Medulla oblongata (tissue), 1 donor: ENCODE results near the gene FAM217A.
"Not testable (repeated sequence)": the region's sequence is repeated elsewhere in the genome, so short reads cannot be mapped to it uniquely, and the experiment has no call there.

Source experiments
- DNase-seq: peaks from one replicate; pipeline ENCODE4 v3.0.0-alpha.2; 2015; ENCODE audit errors: extremely low spot score

The FAM217A gene, protein sequence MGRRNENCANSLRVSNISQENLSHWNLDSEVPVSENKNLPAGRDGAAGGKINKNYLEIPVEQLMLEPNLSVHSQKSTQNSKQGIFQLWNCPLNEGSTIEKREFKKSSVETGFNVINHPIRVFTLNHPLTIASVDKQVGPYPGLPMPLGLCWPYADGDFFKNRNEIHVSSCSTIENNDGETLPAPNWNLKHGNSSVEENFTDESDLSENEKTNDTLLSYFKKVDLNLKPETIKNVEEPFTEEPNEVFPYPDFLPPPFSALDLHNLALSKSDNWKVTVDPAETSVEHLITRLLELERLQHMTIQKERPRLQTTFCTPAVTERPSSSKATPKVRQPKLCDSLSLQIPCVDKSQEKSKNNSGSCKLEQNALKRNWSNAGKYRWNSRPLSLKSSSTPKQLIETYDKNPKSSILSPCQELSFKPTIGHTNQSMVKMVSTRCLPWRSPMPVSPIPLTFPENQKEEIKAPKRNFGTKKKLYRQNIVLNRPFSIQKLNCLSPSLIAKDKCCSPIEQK

DNA sequence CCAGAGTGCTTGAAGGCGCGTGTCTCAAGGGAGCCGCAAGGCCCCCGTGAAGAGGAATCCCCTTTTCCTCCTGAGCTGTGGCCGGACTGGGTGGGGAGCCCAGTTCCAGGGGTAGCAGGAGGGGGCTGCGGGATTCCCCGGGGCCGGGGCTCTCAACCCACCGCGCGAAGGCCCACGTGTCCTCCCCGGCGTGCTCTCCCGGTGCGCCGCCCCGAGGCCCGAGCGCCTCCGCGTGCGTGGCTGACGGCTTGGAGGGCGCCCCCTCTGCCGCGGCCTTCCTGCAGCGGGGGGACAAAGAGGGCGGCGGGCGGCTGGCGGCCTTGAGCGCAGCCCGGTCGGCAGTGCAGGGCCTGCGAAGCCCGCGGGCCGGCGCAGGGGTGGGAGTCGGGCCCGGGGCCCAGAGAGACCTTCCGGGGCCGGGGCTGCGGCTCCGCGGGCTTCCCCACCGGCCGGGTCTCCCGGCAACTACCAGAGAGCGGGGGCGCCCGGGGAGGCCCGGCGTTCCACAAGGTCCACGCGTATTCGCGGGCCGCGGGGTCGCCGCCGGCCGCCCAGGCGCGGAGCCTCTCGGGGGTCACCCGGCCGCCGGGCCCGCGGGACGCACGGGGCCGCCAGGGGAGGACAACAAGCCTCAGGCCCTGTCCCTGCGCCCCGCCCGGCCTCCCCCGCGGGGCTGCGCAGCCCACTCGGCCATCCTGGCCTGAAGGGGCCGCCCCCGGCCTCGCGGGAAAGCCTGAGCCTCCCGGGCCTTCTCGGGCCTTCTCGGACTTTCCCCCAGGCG is at the start of gene FAM217A:
Gene FAM217A, minus strand, starts transcription at position 447 of the 781 bp plus-strand sequence. CDS start 1,723 bp downstream, outside the sequence.
- no peak for DNase-seq

DNA sequence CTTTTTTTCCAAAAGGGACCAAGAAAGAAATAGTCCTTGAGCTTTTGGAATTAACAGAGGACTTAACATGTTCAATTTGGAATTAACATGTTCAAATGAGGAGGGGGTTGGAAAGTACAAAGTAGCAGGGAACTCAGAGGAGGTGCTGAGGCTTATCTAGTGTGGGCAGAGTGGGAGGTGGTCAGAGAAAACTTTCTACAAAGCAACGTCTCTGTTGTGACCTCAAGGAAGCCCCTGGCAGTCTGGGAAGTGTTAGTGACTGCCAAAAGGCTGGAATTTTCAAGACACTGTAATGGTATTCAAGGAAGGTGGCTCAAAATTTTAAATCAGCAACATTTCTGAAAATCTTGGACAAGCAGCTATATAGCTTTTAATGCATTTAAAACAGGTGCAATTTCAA is 49.1 kb upstream of the FAM217A start:
- no peak for DNase-seq

DNA sequence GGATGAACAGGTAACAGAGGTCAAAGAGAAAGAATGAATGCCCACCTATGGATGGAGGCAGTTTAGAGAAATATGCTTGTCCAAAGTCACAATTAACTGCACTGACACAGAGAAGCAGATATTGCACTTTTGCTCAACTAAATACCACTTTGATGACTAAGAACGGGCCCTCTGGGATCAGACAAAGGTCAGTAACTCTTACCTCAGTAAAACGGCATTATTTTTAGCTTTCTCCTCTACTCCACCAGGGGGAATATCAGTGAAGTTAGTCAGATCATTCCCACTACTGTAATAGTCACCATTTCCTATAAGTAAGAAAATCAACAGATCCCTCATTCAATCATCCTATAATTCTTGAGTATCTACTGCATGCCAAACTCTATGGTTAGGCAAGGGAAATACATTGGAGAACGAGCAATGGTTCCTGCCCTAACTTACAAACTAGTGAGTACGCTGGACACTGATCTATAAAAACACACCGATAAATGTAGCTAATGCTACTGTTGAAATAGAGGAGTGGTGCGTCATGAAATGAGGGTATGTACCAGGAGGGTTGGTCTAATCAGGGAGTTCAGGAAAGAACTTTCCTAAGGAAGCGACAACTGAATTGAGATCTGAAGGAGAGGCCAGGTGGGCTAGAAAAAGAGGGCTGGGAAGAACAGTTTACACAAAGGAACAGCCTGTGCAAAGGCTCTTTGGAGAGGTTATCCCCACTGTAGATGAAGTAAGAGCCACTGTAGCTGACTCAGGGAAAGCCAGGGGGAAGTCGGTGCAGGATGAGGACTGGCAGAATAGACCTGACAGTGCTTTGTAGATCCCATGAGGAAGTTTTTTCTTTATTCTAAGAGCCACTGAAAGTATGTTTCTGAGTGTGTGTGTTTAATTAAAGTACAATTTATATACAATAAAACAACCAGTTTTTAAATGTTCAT is 47.3 kb upstream of the FAM217A start:
- no peak for DNase-seq

DNA sequence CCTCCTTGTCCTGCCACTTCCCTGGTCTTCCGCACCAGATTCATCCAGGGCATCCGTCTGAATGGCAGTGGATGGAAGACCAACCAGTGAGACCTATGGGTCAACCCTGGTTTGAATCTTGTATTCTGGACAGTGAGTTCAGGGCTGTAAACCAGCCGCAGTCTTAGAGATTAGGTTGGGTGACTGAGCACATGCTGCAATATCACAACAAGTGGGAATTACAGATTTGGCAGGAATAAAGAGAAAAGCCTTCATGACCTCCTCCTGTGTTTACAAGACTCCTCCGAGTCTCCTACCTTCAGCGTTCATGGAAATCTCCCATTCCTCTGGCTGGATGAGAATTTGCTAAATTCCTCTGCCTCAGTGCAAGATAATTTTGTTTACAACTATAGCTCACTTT is 46.6 kb upstream of the FAM217A start:
- DNase-seq: no peak

DNA sequence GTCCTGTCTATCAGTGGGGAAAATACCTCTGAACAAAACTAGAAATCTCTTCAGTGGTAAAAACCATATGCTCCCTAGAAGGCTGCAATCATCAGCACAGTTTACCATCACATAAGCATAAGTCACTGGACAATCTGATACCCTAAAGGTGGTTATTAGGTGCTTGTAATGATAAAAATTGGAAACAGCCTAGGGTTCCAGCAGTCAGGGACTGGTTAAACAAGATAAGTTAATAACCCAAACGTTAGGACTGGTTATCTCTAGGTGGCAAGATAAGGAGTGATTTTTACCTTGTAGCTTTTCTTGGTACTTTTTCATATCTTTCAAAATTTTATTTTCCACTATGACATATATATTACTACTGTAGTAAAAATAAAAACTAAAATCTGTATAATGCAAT is 45.4 kb upstream of the FAM217A start:
- DNase-seq: no peak

DNA sequence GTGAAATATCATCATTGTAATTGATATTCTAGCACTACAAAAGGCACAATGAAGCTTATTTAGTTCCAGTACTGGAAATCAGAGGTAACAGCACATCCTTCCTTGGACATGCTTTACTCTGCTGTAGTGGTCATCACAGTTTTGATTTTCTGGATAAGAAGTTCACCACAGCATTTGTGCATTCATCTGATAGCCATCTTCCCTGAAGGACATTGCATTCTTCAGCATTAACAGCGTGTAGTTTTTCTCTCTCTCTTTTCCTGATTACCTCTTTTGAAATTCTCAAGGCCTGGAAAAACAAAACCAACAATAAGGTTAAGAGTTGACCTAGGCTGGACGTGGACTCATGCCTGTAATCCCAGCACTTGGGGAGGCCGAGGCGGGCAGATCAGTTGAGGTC is 36.8 kb upstream of the FAM217A start:
- DNase-seq: no peak

DNA sequence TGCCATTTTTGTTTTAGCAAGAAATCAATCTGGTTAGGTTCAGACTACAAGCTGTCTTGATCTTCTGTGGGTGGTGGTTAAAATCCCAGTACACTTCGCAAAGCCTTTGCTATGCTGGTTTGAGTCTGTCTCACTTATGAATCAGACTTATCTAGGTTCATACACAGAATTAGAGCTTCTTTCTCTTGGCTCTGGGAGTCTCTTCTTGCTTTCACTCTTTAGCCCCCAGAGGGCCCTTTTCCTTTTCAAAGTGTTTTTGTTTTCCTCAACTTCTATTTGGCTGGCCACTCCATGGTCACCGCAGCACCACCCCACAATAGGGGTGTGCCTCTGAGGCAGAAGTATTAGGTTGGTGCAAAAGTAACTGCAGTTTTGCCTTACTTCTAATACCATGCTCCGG is 35.2 kb upstream of the FAM217A start:
- DNase-seq: no peak

DNA sequence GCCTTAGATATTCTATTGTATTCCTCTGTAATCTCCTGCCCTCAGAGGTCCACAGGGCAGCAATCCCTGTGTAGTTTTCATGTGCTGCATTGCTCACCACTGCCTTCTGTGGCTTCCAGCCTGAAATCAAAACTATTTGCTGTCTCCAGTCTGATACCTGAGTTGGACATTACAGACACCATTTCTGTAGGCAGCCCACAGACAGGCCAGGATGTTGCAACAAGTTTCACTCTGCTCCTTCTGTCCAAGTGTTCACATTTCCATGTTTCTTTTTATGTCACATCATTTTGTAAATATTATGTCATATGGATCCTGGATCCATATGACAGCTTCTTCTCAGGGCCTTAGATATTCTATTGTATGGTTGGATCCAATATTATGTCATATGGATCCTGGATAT is 34.7 kb upstream of the FAM217A start:
- no peak for DNase-seq

DNA sequence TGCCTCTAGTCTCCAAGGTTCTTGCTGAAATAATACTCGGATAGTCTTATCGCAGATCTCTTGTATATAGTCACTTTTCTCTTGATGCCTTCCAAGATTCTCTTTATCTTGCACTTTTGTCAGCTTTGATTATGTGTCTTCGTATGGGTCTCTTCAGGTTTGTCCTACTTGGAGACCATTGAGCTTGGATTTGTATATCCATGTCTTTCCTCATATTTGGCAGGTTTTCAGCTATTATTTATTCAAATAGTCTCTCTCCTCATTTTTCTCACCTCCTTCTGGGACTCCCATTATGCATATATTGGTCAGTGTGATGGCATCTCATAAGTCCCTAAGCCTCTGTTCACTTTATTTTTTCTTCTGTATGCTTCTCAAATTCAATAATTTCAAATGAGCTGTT is 33.4 kb upstream of the FAM217A start:
- DNase-seq: no peak

DNA sequence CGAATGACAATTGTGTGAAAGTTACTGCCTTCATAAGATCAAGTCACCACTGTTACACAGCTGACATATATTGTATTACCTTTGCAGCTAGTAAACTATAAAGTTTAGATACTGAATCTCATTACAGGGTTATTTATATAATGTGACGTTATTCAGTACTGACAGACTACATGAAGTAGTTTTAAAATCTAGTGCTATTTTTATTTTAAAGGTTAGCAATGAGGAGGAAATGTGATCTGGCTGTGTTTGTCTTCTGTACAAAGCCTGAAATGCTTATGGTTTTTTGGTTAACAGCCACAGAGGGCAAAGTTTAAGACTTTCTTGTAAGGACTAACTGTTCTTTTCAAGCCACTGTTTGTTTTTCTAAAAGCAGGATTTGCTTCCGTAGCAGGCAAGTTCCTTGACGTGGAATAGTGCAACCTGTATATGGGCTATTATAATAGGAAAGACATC is 30.5 kb upstream of the FAM217A start:
- DNase-seq: not testable (repeated sequence)

DNA sequence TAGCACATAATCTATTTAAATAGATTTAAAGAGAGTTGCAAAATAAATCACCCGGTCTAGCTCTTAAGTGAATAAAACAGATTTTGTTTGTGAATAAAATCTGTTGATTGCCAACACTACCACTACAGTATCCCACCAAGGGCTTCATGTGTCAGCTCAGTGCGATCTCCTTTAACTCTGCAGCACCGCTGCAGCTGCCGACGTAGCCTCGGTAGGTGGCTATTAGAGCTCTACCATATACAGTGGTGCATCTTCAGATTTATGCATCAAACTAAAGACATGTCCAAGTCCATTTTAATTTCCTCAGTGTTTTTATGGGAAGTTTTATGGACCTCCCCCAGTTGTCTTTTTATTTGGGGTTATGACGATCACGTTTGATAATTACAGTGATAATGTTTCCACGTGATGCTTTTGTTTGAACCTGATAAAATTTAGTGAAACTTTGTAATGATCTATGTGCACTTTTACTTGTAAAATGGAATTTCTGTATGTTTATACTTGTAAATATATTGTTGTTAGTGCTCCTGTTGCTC is 29.7 kb upstream of the FAM217A start:
- DNase-seq: no peak

DNA sequence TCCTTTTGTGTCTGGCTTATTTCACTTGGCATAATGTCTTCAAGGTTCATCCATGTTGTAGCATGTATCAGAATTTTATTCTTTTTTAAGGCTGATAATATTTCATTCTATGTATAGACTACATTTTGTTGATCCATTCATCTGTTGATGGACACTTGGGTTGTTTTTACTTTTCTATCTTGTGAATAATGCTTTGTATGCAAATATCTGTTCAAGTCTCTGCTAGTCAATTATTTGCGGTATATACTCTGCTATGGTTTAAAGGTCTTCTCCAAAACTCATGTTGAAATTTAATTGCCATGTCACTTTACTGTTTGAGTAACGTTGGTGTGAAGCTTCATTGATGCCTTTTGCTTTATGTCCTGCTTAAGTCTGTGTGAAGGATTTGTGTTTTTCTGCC is 28.9 kb upstream of the FAM217A start:
- DNase-seq: no peak

DNA sequence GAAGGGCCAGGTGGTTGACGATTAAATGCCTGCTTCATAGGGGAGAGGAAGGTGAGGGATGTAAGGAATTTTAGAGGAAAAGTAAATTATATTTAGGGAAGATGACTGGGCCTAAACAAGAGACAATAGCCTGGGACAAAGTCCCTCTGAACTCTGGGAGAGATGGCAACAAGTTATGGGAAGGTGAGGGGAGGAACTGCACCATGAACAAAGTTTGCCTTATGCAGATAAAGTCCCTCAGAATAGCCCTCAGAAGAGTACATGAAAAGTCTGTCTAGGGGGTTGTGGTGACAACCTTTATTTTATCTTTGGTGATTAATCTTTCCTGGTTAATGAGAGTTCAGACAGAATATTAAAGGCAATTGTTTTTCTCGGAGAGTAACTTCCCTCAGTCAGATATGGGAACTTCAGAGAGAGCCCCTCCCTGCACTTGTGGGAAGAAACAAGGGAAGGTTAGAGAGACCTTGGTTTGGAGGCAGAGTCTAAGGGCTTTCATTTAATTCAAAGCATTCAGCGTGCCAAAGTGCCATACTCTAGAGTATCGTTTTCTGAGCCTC is 27.1 kb upstream of the FAM217A start:
- no peak for DNase-seq

DNA sequence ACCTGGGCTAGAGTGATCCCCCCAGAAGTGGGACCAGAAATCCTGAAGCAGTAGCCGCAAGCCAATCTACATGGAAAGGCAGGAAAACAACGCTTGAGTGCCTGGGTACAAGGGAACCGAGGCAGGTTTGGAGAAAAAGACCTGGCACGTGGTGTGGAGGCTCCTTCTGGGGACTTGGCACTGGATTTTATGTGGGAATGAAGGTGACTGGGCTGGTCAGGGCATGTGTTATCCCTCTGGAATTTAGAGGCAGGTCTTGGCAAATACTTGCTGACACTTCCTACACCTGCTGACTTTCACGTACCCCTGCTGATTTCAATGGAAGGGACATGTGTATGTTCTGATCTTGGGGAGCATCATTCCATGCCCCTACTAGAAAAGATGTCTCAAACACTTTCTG is 25.0 kb upstream of the FAM217A start:
- DNase-seq: no peak

DNA sequence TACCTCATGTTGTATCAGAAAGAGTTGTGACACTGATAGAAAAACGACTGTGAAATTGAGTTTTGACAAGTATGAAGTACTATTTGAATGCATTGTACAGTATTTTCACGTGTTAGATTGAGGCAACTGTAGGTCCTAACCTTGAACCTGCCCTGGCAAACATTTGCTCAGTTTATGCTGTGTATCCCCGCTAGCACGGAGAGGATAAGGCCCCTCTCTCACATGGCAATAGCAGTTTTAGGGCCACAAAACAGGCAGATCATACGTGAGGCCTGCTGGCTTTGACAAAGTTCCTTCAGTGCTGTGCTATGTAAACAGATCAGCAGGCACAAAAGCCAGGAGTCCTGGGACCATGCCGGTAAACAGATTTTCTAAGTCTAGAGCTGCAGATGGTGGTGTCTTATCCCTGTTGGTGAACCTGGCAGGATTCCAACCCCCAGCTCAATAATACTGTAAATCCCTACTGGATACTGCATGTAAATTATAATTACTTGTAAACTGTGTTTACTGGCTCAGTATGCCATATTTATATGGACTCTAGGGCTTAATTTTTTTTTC is 23.8 kb upstream of the FAM217A start:
- DNase-seq: no peak

DNA sequence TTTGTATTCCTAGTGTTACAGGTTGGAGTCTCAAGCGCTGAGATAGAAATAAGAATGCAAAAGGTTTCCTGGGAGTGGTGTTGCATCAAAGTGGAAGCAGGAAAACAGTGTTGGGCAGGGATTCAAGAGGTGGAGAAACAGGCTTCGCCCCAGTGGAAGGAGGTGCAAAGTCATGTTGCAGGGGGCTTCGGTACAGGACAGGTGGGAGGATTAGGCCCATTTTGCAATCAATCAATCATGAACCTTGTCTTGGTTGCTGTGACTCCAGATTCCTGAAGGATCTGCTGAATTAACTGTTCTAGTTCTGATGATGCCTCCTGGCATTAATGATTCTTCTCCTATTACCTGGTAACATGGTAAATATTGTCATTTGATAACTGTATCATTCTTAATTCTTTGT is 22.4 kb upstream of the FAM217A start:
- DNase-seq: no peak

DNA sequence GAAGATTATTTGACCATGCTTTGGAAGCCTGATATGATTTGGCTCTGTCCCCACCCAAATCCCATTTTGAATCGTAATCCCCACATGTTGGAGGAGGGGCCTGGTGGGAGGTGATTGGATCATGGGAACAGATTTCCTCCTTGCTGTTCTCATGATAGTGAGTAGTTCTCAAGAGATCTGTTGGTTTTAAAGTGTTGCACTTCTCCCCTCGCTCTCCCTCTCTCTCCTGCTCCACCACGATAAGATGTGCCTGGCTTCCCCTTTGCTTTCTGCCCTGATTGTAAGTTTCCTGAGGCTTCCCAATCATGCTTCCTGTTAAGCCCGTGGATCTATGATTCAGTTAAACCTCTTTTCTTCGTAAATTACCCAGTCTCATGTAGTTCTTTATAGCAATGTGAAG is 21.7 kb upstream of the FAM217A start:
- DNase-seq: no peak

DNA sequence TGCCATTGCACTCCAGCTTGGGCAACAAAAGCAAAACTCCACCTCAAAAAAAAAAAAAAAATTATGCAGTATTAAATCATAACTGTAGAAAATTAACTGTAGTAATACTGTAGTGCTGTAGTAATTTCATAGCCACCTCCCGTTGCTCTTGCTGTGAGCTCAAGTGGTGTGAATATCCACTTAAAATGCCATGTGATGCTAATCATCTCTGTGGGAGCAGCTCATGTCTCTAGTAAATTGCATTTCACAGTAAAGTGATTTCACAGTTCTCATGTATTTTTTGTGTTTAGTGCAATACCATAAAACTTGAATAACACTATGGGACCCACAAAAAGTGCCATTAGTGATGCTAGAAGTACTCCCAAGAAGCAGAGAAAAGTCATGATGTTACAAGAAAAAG is 14.4 kb upstream of the FAM217A start:
- no peak for DNase-seq

DNA sequence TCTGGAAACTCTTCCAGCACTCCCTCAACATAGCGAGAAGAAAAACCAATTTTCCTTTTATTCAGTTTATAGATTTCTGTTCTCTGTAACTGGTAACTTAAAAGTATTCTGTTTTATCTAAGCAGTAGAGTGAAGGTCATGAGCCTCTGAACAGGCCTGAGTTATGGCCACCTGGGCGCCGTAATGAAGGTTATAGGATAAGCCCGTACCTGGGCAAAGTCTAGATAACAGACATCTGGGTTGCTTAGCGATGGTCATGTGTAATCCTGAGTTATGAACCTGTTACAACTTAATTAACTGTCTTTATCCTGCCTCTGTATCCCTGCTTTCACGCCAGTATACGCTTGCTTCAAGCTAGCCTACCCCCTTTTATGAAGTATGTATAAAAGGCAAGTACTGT is 13.0 kb upstream of the FAM217A start:
- DNase-seq: no peak

DNA sequence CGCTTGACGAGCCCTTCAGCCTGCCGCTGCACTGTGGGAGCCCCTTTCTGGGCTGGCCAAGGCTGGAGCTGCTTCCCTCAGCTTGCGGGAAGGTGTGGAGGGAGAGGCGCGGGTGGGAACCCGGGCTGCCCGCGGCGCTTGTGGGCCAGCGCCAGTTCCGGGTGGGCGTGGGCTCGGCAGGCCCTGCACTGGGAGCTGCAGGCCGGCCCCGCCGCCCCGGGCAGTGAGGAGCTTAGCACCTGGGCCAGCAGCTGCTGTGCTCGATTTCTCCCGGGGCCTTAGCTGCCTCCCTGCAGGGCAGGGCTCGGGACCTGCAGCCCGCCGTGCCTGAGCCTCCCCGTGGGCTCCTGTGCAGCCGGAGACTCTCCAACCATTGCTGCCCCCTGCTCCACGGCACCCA is 11.1 kb upstream of the FAM217A start:
- not testable (repeated sequence) for DNase-seq

DNA sequence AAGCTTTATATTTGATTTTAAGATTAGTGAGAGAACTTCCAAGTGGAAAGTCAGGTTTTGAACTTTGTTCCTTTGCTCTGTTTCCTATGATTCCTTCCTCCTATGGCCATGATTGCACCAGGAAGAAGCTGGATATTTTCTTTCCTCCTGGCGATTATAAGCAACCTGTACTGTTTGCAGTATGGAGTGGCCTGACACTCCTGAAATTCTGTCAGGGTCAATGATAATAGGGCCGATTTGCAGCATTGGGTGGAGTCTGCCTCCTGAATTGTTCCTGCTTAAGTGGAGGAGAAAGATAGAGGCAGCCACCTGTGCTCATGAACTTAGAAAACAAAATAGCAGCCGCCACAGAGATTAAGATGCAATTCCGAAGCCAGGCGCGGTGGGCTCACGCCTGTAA is 9.8 kb upstream of the FAM217A start:
- DNase-seq: no peak
